Large intestine (tissue), 3 donors: ENCODE data around the gene KDM4B. TPM values are rescaled to one million over a fixed set of nuclear protein-coding genes. Genes with fewer than 3 reads are reported as not detected.

ENCODE experiments used
- DNase-seq, 2 donors: peaks; one replicate each; pipeline versions ENCODE4 v3.0.0 to v3.0.0-alpha.2; 2013
- H3K27ac ChIP-seq: one replicate; pipeline ENCODE4 v1.5.1; 2013; ENCODE audit warnings: low read length
- H3K27me3 ChIP-seq: 2 replicates; pipeline ENCODE4 v1.6.1; 2013; ENCODE audit warnings: low read length; ENCODE audit not compliant: control insufficient read depth, insufficient read depth
- H3K36me3 ChIP-seq: 2 replicates; pipeline ENCODE4 v1.6.1; 2013; ENCODE audit warnings: low read length; ENCODE audit not compliant: control insufficient read depth, insufficient read depth
- H3K4me1 ChIP-seq: one replicate; pipeline ENCODE4 v1.6.1; 2013; ENCODE audit warnings: low read length; ENCODE audit not compliant: control insufficient read depth, insufficient read depth
- H3K4me3 ChIP-seq: one replicate; pipeline ENCODE4 v1.5.1; 2013; ENCODE audit warnings: low read length
- H3K9me3 ChIP-seq: one replicate; pipeline ENCODE4 v1.6.1; 2013; ENCODE audit warnings: mild to moderate bottlenecking, low read depth, low read length, moderate library complexity; ENCODE audit not compliant: control insufficient read depth
- WGBS: methylation state at CpG from one replicate; pipeline ENCODE4 v1.1.5; 2013; ENCODE audit warnings: low lambda C conversion rate; ENCODE audit not compliant: insufficient coverage; 5-methylcytosine and 5-hydroxymethylcytosine counted together
- polyA plus RNA-seq: library from polyadenylated mRNA; unstranded; fragments of 120-200 nt; gene quantifications from one replicate; pipeline ENCODE4 v1.2.1, GENCODE V29; 2013

Gene KDM4B
- polyA plus RNA-seq, 1 donor: 13.7 TPM

- H3K4me3 ChIP-seq: no peak overlapping the region
- H3K36me3 ChIP-seq: peaks cover 9% of the 10 kb centered on the region
- no peaks in the 10 kb centered on the region for H3K27me3 ChIP-seq
- no peak overlapping the region for H3K27ac ChIP-seq
- DNase-seq: peak; percentile 62 to 79
- no CpG with 5 or more reads among the region's 18 CpGs for WGBS
- peaks cover 21% of the 10 kb centered on the region for H3K4me1 ChIP-seq
- peaks cover 6% of the 10 kb centered on the region for H3K9me3 ChIP-seq
Observed at GRCh38 chr19:5104871-5105351, 136.0 kb downstream of the KDM4B start.

- no peak for DNase-seq
- Histone ChIP-seq H3K4me3 (no peak overlapping the region), H3K9me3 (no peaks in the 10 kb centered on the region), H3K27me3 (no peaks in the 10 kb centered on the region), H3K4me1 (peaks cover 21% of the 10 kb centered on the region), H3K27ac (no peak overlapping the region), H3K36me3 (peaks cover 12% of the 10 kb centered on the region)
- no CpG with 5 or more reads among the region's 23 CpGs for WGBS
Observed at GRCh38 chr19:5106191-5106726, 137.3 kb downstream of the KDM4B start.

GRCh38 chr19:5106971-5107370, 138.1 kb downstream of the KDM4B start:
- Histone ChIP-seq H3K4me3 (no peak overlapping the region), H3K27ac (no peak overlapping the region), H3K27me3 (no peaks in the 10 kb centered on the region), H3K4me1 (peaks cover 21% of the 10 kb centered on the region), H3K9me3 (no peaks in the 10 kb centered on the region), H3K36me3 (peaks cover 19% of the 10 kb centered on the region)
- no peak for DNase-seq
- WGBS: no CpG with 5 or more reads among the region's 19 CpGs

DNA sequence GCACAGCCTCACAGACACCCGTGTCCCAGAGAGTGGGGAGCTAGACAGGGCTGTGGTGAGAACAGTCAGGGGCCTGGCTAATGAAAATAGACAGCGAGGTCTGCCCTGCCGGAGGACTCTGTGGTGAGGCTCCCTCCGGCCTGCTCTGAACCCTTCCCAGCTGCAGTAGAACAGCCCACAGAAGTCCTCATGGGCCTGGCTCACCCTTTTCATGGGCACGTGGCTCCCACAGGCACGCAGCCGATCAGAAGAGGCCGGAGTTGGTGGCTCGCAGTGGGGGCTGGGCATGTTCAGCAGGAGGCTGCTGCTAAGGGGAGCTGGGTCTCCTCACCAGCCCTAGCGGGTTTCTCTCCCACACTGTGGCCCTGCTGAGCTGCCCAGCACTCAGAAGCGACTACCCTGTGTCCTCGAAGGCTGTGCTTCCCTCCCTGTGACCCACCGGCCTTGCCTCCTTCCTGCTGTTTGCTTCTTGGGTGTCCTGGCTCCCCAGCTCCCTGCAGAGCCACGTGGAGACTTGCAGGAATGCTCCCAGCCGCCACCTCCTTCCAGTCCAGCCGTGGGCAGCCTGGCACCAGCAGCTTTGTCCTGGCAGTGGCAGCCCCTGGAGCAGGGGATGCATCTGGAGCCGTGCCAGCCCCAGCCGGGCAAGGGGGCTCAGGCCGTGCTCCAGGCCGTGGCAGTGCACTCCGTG, 138.7 kb downstream of the KDM4B start:
- no peak overlapping the region for H3K4me3 ChIP-seq
- H3K27me3 ChIP-seq: no peaks in the 10 kb centered on the region
- peaks cover 19% of the 10 kb centered on the region for H3K36me3 ChIP-seq
- DNase-seq: no peak
- no peak overlapping the region for H3K27ac ChIP-seq
- H3K4me1 ChIP-seq: peaks cover 21% of the 10 kb centered on the region
- WGBS: no CpG with 5 or more reads among the region's 21 CpGs
- no peaks in the 10 kb centered on the region for H3K9me3 ChIP-seq

GRCh38 chr19:5108123-5108596, 139.2 kb downstream of the KDM4B start:
- peaks cover 22% of the 10 kb centered on the region for H3K36me3 ChIP-seq
- H3K4me3 ChIP-seq: no peak overlapping the region
- peaks cover 21% of the 10 kb centered on the region for H3K4me1 ChIP-seq
- WGBS: 100% methylated on average over 1 of the region's 12 CpGs
- no peaks in the 10 kb centered on the region for H3K27me3 ChIP-seq
- no peak overlapping the region for H3K27ac ChIP-seq
- DNase-seq: no peak
- no peaks in the 10 kb centered on the region for H3K9me3 ChIP-seq

DNA sequence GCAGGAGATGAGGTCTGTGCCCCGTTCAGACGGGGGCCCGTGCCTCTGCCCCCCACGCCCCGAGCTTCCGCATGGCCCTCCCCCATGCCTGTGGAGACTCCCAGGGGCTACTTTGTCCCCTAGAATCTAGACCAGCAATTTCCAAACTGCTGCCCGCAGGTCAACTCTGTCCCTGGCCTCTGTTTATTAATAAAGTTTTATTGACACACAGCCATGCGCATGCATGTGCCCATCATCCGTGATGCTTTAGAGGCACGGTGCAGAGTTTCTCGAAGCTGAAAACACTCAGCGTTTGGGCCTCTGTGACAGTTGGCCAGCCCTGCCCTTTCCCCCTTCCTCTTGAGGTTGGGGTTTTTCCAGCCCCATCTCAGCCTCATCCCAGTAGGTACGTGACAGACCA, 140.0 kb downstream of the KDM4B start:
- H3K27ac ChIP-seq: no peak overlapping the region
- H3K4me3 ChIP-seq: no peak overlapping the region
- no peaks in the 10 kb centered on the region for H3K9me3 ChIP-seq
- peaks cover 22% of the 10 kb centered on the region for H3K36me3 ChIP-seq
- no CpG with 5 or more reads among the region's 13 CpGs for WGBS
- H3K27me3 ChIP-seq: no peaks in the 10 kb centered on the region
- no peak for DNase-seq
- peaks cover 16% of the 10 kb centered on the region for H3K4me1 ChIP-seq

- Histone ChIP-seq H3K27ac (no peak overlapping the region), H3K36me3 (peaks cover 24% of the 10 kb centered on the region), H3K4me1 (peaks cover 9% of the 10 kb centered on the region), H3K27me3 (no peaks in the 10 kb centered on the region), H3K9me3 (no peaks in the 10 kb centered on the region), H3K4me3 (no peak overlapping the region)
- no peak for DNase-seq
- WGBS: no CpG with 5 or more reads among the region's 17 CpGs
Observed at GRCh38 chr19:5109560-5109959, 140.6 kb downstream of the KDM4B start.

- Histone ChIP-seq H3K27me3 (no peaks in the 10 kb centered on the region), H3K4me1 (no peaks in the 10 kb centered on the region), H3K27ac (no peak overlapping the region), H3K4me3 (no peak overlapping the region), H3K9me3 (no peaks in the 10 kb centered on the region), H3K36me3 (peaks cover 26% of the 10 kb centered on the region)
- no CpG with 5 or more reads among the region's 27 CpGs for WGBS
- no peak for DNase-seq
Observed at GRCh38 chr19:5110546-5110945, 141.6 kb downstream of the KDM4B start.

DNA sequence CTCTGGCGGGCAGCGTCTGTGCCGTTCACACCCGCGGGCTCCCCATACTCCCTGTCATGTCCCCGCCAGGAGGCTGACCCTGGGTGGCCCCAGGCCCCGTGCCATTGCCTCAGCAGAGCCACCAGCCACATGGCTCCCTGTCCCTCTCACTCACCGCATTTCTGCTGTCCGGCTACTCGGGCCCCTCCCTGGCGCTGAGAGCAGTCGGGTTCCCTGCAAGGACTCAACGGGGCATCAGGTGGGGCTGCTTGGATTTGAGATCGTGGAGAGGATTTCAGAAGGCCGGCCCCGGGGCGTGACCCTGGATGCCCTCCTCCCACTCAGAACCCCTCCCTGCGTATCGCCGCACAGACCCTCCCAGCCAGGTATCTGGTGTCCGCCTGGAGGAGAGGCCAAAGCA, 142.1 kb downstream of the KDM4B start:
- Histone ChIP-seq H3K4me3 (no peak overlapping the region), H3K27me3 (no peaks in the 10 kb centered on the region), H3K9me3 (no peaks in the 10 kb centered on the region), H3K36me3 (peaks cover 26% of the 10 kb centered on the region), H3K4me1 (no peaks in the 10 kb centered on the region), H3K27ac (no peak overlapping the region)
- WGBS: no CpG with 5 or more reads among the region's 21 CpGs
- no peak for DNase-seq

GRCh38 chr19:5112175-5112574, 143.3 kb downstream of the KDM4B start:
- H3K36me3 ChIP-seq: peaks cover 22% of the 10 kb centered on the region
- no peak for DNase-seq
- H3K27me3 ChIP-seq: no peaks in the 10 kb centered on the region
- no peaks in the 10 kb centered on the region for H3K4me1 ChIP-seq
- WGBS: no CpG with 5 or more reads among the region's 6 CpGs
- no peak overlapping the region for H3K27ac ChIP-seq
- no peak overlapping the region for H3K4me3 ChIP-seq
- H3K9me3 ChIP-seq: peaks cover 6% of the 10 kb centered on the region
